Measurements from ENCODE around the gene CASP8. TPM values are rescaled to one million over a fixed set of nuclear protein-coding genes. Genes with fewer than 3 reads are reported as not detected.

The CASP8 gene
- total RNA-seq, 4 donors from 2014 or later: 11.9 to 22.7 (median 17.2) TPM

DNA sequence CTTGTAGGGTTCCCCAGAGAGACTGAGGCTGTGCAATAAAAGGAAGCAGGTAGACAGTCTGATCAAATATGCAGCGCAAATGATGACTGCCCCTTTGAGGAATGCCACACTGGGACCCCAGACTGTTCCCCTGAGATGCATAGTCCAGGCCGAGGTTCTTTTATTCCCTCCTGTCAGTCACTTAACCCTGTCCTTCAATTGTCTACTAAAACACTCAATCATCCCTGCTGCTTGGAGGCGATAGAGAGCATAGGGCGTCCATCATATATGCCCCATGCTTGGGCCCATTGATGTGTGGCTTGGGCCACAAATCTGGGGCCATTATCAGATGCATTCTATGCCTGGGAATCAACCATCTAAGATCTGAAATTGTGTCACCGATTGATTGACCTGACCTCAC, 15.5 kb upstream of the CASP8 start:
- no peak overlapping the region for H3K27ac ChIP-seq
- H3K4me1 ChIP-seq: peaks cover 3% of the 10 kb centered on the region
- no peaks in the 10 kb centered on the region for H3K27me3 ChIP-seq
- no peak for DNase-seq (ENCODE audit: low spot score in 2 of 2)
- no peak overlapping the region for H3K4me3 ChIP-seq
- no peak for TF ChIP-seq POLR2A (IDR thresholded peaks at IDR 0.05)
- TF ChIP-seq, protein P1, sequence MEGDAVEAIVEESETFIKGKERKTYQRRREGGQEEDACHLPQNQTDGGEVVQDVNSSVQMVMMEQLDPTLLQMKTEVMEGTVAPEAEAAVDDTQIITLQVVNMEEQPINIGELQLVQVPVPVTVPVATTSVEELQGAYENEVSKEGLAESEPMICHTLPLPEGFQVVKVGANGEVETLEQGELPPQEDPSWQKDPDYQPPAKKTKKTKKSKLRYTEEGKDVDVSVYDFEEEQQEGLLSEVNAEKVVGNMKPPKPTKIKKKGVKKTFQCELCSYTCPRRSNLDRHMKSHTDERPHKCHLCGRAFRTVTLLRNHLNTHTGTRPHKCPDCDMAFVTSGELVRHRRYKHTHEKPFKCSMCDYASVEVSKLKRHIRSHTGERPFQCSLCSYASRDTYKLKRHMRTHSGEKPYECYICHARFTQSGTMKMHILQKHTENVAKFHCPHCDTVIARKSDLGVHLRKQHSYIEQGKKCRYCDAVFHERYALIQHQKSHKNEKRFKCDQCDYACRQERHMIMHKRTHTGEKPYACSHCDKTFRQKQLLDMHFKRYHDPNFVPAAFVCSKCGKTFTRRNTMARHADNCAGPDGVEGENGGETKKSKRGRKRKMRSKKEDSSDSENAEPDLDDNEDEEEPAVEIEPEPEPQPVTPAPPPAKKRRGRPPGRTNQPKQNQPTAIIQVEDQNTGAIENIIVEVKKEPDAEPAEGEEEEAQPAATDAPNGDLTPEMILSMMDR (IDR thresholded peaks at IDR 0.05): no peak
- TF ChIP-seq EP300 (IDR thresholded peaks at IDR 0.05): no peak
- no peak for TF ChIP-seq POLR2AphosphoS5 (IDR thresholded peaks at IDR 0.05)
- H3K36me3 ChIP-seq: no peaks in the 10 kb centered on the region
- no peaks in the 10 kb centered on the region for H3K9me3 ChIP-seq
- 81% methylated on average over 5 of the region's 5 CpGs for WGBS

DNA sequence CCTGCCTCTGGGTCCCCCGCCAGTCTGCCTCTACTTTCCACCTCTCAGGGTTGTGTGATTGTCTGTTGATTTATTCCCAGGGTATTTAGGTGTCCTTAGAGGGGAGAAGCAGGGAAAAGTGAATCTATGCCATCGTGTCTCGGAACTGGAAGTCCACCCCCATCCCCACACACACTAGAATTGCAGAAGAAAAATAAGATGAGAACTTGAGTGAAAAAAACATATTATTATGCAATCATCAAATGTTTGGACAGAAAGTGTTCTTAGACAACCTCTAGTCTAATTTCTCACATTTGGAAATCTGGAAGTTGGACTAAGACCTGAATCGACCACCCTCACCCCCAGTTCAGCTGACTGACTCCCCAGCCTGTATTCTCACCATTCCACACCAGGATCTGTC, 14.1 kb upstream of the CASP8 start:
- H3K27me3 ChIP-seq: no peaks in the 10 kb centered on the region
- WGBS: 75% methylated on average over 4 of the region's 4 CpGs
- no peaks in the 10 kb centered on the region for H3K4me1 ChIP-seq
- TF ChIP-seq POLR2AphosphoS5 (IDR thresholded peaks at IDR 0.05): no peak
- TF ChIP-seq, protein P1 (IDR thresholded peaks at IDR 0.05): no peak
- TF ChIP-seq POLR2A (IDR thresholded peaks at IDR 0.05): no peak
- no peak for TF ChIP-seq EP300 (IDR thresholded peaks at IDR 0.05)
- H3K4me3 ChIP-seq: no peak overlapping the region
- no peak overlapping the region for H3K27ac ChIP-seq
- H3K36me3 ChIP-seq: no peaks in the 10 kb centered on the region
- no peak for DNase-seq (ENCODE audit: low spot score in 2 of 2)
- H3K9me3 ChIP-seq: no peaks in the 10 kb centered on the region

DNA sequence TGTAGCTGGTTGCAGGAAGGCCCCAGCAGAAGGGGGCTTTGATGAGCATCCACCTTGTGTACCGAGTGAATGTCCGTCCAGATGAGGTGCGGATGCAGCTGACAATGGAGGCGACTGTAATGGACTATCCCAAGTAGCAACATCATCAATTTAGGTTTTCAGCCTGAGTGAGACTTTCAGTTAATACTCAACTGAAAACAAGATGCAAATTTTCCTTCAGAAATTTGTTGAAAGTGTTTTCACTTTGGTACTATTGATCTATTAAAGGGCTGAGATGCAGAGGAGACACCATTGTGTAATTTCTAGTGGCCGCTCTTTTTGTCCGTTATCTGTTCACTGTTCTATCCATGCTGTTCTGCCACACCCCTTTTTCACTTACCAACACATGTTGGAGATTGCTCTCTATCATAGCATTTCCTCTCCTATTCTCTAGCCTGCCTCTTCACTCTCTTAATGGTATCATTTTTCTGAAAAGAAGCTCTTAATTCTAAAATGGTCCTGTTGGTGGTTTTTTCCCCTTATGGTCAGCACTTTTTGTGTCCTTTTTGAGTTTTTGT, 12.0 kb upstream of the CASP8 start:
- no peaks in the 10 kb centered on the region for H3K4me1 ChIP-seq
- no peaks in the 10 kb centered on the region for H3K27me3 ChIP-seq
- no peak overlapping the region for H3K4me3 ChIP-seq
- WGBS: 90% methylated on average over 6 of the region's 6 CpGs
- H3K9me3 ChIP-seq: no peaks in the 10 kb centered on the region
- DNase-seq (ENCODE audit: low spot score in 2 of 2): no peak
- no peak overlapping the region for H3K27ac ChIP-seq
- TF ChIP-seq POLR2AphosphoS5 (IDR thresholded peaks at IDR 0.05) (no peak), EP300 (IDR thresholded peaks at IDR 0.05) (no peak), POLR2A (IDR thresholded peaks at IDR 0.05) (no peak)
- TF ChIP-seq, protein P1 (IDR thresholded peaks at IDR 0.05): no peak
- no peaks in the 10 kb centered on the region for H3K36me3 ChIP-seq

DNA sequence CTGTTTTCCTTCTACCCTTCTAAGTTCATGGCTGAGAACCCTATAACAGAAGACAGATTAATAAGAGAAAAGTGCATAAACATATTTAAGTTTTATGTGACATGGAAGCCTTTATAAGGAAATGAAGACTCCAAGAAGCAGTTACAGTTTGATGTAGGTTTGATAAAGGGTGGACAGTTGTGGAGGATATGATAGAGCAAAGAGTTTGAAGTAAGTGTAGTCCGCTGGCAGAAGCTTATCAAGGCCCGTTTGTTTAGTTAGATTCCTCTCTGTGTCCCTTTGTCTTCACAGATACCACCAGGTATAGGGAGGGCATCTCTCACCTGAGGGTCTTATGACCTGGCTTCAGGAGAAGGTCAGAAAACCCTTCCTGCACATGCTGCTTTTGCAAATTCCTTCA, 10.4 kb upstream of the CASP8 start:
- H3K36me3 ChIP-seq: no peaks in the 10 kb centered on the region
- no peak overlapping the region for H3K27ac ChIP-seq
- no peak for DNase-seq (ENCODE audit: low spot score in 2 of 2)
- no peaks in the 10 kb centered on the region for H3K27me3 ChIP-seq
- H3K4me3 ChIP-seq: no peak overlapping the region
- no peaks in the 10 kb centered on the region for H3K9me3 ChIP-seq
- peaks cover 11% of the 10 kb centered on the region for H3K4me1 ChIP-seq
- 66% methylated on average over 2 of the region's 2 CpGs for WGBS
- TF ChIP-seq EP300 (IDR thresholded peaks at IDR 0.05): no peak
- TF ChIP-seq POLR2AphosphoS5 (IDR thresholded peaks at IDR 0.05): no peak
- TF ChIP-seq POLR2A (IDR thresholded peaks at IDR 0.05): no peak
- TF ChIP-seq, protein P1 (IDR thresholded peaks at IDR 0.05): no peak

DNA sequence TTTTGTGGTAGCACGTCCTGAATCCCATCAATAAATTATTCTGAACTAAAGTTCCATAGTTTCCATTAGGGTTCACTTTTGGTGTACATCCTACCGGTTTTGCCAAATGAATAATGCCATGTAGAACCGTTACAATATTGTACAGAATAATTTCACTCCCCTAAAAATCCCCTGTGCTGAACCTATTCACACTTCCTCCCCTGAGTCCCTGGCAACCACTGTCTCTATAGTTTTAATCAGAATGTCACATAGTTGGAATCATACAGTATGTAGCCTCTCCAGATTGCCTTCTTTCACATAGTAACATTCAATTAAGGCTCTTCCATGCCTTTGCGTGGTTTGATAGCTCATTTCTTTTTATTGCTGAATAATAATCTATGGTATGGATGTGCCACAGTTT, 9.6 kb upstream of the CASP8 start:
- Histone ChIP-seq H3K36me3 (no peaks in the 10 kb centered on the region), H3K4me3 (no peak overlapping the region), H3K27ac (no peak overlapping the region), H3K9me3 (no peaks in the 10 kb centered on the region), H3K4me1 (peaks cover 15% of the 10 kb centered on the region), H3K27me3 (no peaks in the 10 kb centered on the region)
- no peak for DNase-seq (ENCODE audit: low spot score in 2 of 2)
- TF ChIP-seq POLR2AphosphoS5 (IDR thresholded peaks at IDR 0.05): no peak
- WGBS: 86% methylated on average over 4 of the region's 4 CpGs
